ENCODE results near the gene EFCAB6.

Gene EFCAB6

GRCh38 chr22:43747058-43747457, 65.0 kb downstream of the EFCAB6 start:
- TF ChIP-seq ESRRG (CRISPR knock-in tag; IDR thresholded peaks at IDR 0.05) (no peak), ZFP3 (CRISPR knock-in tag; IDR thresholded peaks at IDR 0.05) (no peak), ZFP30 (CRISPR knock-in tag; IDR thresholded peaks at IDR 0.05) (no peak), ZNF565 (CRISPR knock-in tag; conservative IDR thresholded peaks at IDR 0.05; ENCODE audit: low read depth) (no peak), RARB (CRISPR knock-in tag; IDR thresholded peaks at IDR 0.05) (no peak), TCF4 (CRISPR knock-in tag; IDR thresholded peaks at IDR 0.05; ENCODE audit: borderline replicate concordance) (no peak), OSR1 (CRISPR knock-in tag; IDR thresholded peaks at IDR 0.05) (no peak), ZNF8 (CRISPR knock-in tag; IDR thresholded peaks at IDR 0.05) (no peak), TSHZ2 (CRISPR knock-in tag; IDR thresholded peaks at IDR 0.05) (no peak), ZC3H10 (CRISPR knock-in tag; IDR thresholded peaks at IDR 0.05) (no peak), ARNTL (CRISPR knock-in tag; IDR thresholded peaks at IDR 0.05; ENCODE audit: borderline replicate concordance, low read depth) (no peak), TOX (CRISPR knock-in tag; IDR thresholded peaks at IDR 0.05; ENCODE audit: borderline replicate concordance) (no peak), PPARA (CRISPR knock-in tag; IDR thresholded peaks at IDR 0.05; ENCODE audit: borderline replicate concordance) (no peak), POU6F1 (CRISPR knock-in tag; IDR thresholded peaks at IDR 0.05; ENCODE audit: borderline replicate concordance, low read depth) (no peak)
- no peak for ATAC-seq

GRCh38 chr22:43745783-43746356, 66.2 kb downstream of the EFCAB6 start:
- TF ChIP-seq PPARA (CRISPR knock-in tag; IDR thresholded peaks at IDR 0.05; ENCODE audit: borderline replicate concordance) (no peak), ISL1 (CRISPR knock-in tag; IDR thresholded peaks at IDR 0.05) (no peak), PATZ1 (CRISPR knock-in tag; IDR thresholded peaks at IDR 0.05; ENCODE audit: borderline replicate concordance) (no peak), OSR1 (CRISPR knock-in tag; IDR thresholded peaks at IDR 0.05) (no peak), ESRRG (CRISPR knock-in tag; IDR thresholded peaks at IDR 0.05) (no peak)
- ATAC-seq = no peak; the same call in 2 of the 3 replicates

- TF ChIP-seq CSDC2 (CRISPR knock-in tag; IDR thresholded peaks at IDR 0.05) = no peak
- TF ChIP-seq ARNTL (CRISPR knock-in tag; IDR thresholded peaks at IDR 0.05; ENCODE audit: borderline replicate concordance, low read depth) = no peak
- no peak for TF ChIP-seq ISL1 (CRISPR knock-in tag; IDR thresholded peaks at IDR 0.05)
- no peak for TF ChIP-seq TCF4 (CRISPR knock-in tag; IDR thresholded peaks at IDR 0.05; ENCODE audit: borderline replicate concordance)
- no peak for TF ChIP-seq PATZ1 (CRISPR knock-in tag; IDR thresholded peaks at IDR 0.05; ENCODE audit: borderline replicate concordance)
- TF ChIP-seq GLIS3 (CRISPR knock-in tag; IDR thresholded peaks at IDR 0.05) = no peak
- TF ChIP-seq ZFP3 (CRISPR knock-in tag; IDR thresholded peaks at IDR 0.05) = no peak
- no peak for TF ChIP-seq RARB (CRISPR knock-in tag; IDR thresholded peaks at IDR 0.05)
- TF ChIP-seq CSRNP3 (CRISPR knock-in tag; IDR thresholded peaks at IDR 0.05) = no peak
- TF ChIP-seq BACH2 (CRISPR knock-in tag; IDR thresholded peaks at IDR 0.05; ENCODE audit: borderline replicate concordance) = no peak
- no peak for TF ChIP-seq ESRRG (CRISPR knock-in tag; IDR thresholded peaks at IDR 0.05)
- no peak for TF ChIP-seq PPARA (CRISPR knock-in tag; IDR thresholded peaks at IDR 0.05; ENCODE audit: borderline replicate concordance)
- TF ChIP-seq TSHZ2 (CRISPR knock-in tag; IDR thresholded peaks at IDR 0.05) = no peak
- no peak for TF ChIP-seq ZC3H10 (CRISPR knock-in tag; IDR thresholded peaks at IDR 0.05)
- no peak for TF ChIP-seq TOX (CRISPR knock-in tag; IDR thresholded peaks at IDR 0.05; ENCODE audit: borderline replicate concordance)
- TF ChIP-seq SNAI2 (CRISPR knock-in tag; IDR thresholded peaks at IDR 0.05) = no peak
Observed at GRCh38 chr22:43745411-43745770, 66.7 kb downstream of the EFCAB6 start.

More at GRCh38 chr22:43745411-43745770, 66.7 kb downstream of the EFCAB6 start:
- ATAC-seq = no peak

All from SK-N-SH treated with all-trans-retinoic acid at 6 μM for 48 hours (cell line).